HepG2 (cell line): ENCODE data around the gene CDRT4. TPM values are rescaled to one million over a fixed set of nuclear protein-coding genes. Genes with fewer than 3 reads are reported as not detected.

ENCODE experiments used
- ATAC-seq: fragments of 200-7000 bp; cut with Tn5 transposase; 3 replicates; pipeline ENCODE4 v1.9.1; 2020; ENCODE audit warnings: mild to moderate bottlenecking, moderate library complexity
- BruUV-seq: library from RNA; stranded (reverse); fragments of 400-500 nt; replicated peaks from 2 replicates; lab custom pipeline; 2021; lab: Mats Ljungman, UMichigan
- CTCF ChIA-PET: fragments of 300-600 bp; formaldehyde crosslinking; extraction: SDS; loops from one replicate; lab custom pipeline; 2021; ENCODE audit warnings: low total read pairs, inconsistent platforms, low intra/inter-chr PET ratio; lab: Yijun Ruan, JAX
- POLR2A ChIA-PET: fragments of 350-600 bp; sonication (Branson Sonifier 250); formaldehyde crosslinking; loops from one replicate; lab custom pipeline; 2020; ENCODE audit warnings: antibody characterized with exemption, inconsistent platforms; lab: Yijun Ruan, JAX
- DNase-seq: peaks from one replicate; pipeline ENCODE4 v3.0.0-alpha.2; 2015; ENCODE audit warnings: low spot score
- FAIRE-seq: peaks from 3 replicates; lab custom pipeline; 2011; peaks lifted over from hg19 to GRCh38; lab: Jason Lieb, UNC
- H2AFZ ChIP-seq: one replicate; pipeline ENCODE4 v1.6.1; 2011; ENCODE audit warnings: low read length, inconsistent platforms
- H3K27ac ChIP-seq: fragments of 300-600 bp; 3 replicates; pipeline ENCODE4 v1.8.0; 2011; ENCODE audit warnings: mixed run types, mild to moderate bottlenecking, mixed read lengths, low read length, inconsistent platforms; ENCODE audit not compliant: insufficient read depth; ENCODE audit errors: extremely low read length
- H3K27me3 ChIP-seq, 2 experiments: fragments of 200-600 bp in 1 of 2; 2 replicates in 1 of 2; 3 replicates in 1 of 2; pipeline versions ENCODE4 v1.6.0 to v1.8.0; 2011; ENCODE audit warnings: low read length in 2 of 2, mild to moderate bottlenecking in 2 of 2, moderate library complexity in 2 of 2, inconsistent platforms in 1 of 2; ENCODE audit not compliant: insufficient read depth in 2 of 2, control insufficient read depth in 1 of 2
- H3K36me3 ChIP-seq, 2 experiments: fragments of 200-600 bp in 1 of 2; replicated peaks in 1 of 2; 2 replicates in 1 of 2; 3 replicates in 1 of 2; pipeline versions ENCODE4 v1.5.1 to v1.8.0; 2011; ENCODE audit warnings: low read length in 2 of 2, inconsistent platforms in 1 of 2; ENCODE audit not compliant: insufficient read depth in 2 of 2, control insufficient read depth in 1 of 2
- H3K4me1 ChIP-seq: 2 replicates; pipeline ENCODE4 v1.5.1; 2012; ENCODE audit warnings: low read length, inconsistent platforms; ENCODE audit not compliant: insufficient read depth
- H3K4me2 ChIP-seq: 2 replicates; pipeline ENCODE4 v1.6.0; 2011; ENCODE audit warnings: low read depth, low read length, inconsistent platforms
- H3K4me3 ChIP-seq, 3 experiments: fragments of 200-600 bp in 1 of 3; sonication (generic), shearing (Covaris generic) in 1 of 3; replicated peaks in 1 of 3; 2 replicates each; pipeline ENCODE4 v1.5.1; 2011 to 2016; ENCODE audit warnings: low read length in 3 of 3, inconsistent platforms in 2 of 3, low read depth in 2 of 3, mild to moderate bottlenecking in 2 of 3, control low read depth in 1 of 3, mixed read lengths in 1 of 3; ENCODE audit not compliant: insufficient read depth in 1 of 3
- H3K79me2 ChIP-seq: one replicate; pipeline ENCODE4 v1.6.1; 2011; ENCODE audit warnings: low read length, inconsistent platforms; ENCODE audit not compliant: insufficient read depth
- H3K9ac ChIP-seq: 2 replicates; pipeline ENCODE4 v1.6.0; 2011; ENCODE audit warnings: mild to moderate bottlenecking, low read depth, low read length, inconsistent platforms; ENCODE audit not compliant: insufficient read depth
- H3K9me3 ChIP-seq: 2 replicates; pipeline ENCODE4 v1.5.1; 2012; ENCODE audit warnings: mild to moderate bottlenecking, low read length
- H4K20me1 ChIP-seq: 2 replicates; pipeline ENCODE4 v1.6.0; 2011; ENCODE audit warnings: inconsistent platforms, mild to moderate bottlenecking, low read length, moderate library complexity; ENCODE audit not compliant: insufficient read depth
- BCLAF1 ChIP-seq: fragments of 450-650 bp; IDR thresholded peaks from 2 replicates; pipeline ENCODE4 v1.6.1; 2017; ENCODE audit warnings: mild to moderate bottlenecking
- FLYWCH1 ChIP-seq: sonication (generic); formaldehyde crosslinking; IDR thresholded peaks from 2 replicates; pipeline ENCODE4 v1.8.1; 2023; ENCODE audit warnings: mild to moderate bottlenecking, missing genetic modification reagents
- PREB ChIP-seq: sonication (generic); formaldehyde crosslinking; IDR thresholded peaks from 2 replicates; pipeline ENCODE4 v1.4.0; 2020; ENCODE audit warnings: missing genetic modification reagents
- THAP8 ChIP-seq: sonication (generic); formaldehyde crosslinking; IDR thresholded peaks from 2 replicates; pipeline ENCODE4 v1.5.1; 2020; ENCODE audit warnings: missing genetic modification reagents, mild to moderate bottlenecking, borderline replicate concordance
- ZNF142 ChIP-seq: sonication (generic); formaldehyde crosslinking; IDR thresholded peaks from 2 replicates; pipeline ENCODE4 v1.4.0; 2020; ENCODE audit warnings: missing genetic modification reagents
- WGBS: methylation state at CpG from one replicate; pipeline ENCODE4 v1.1.6; 2017; ENCODE audit warnings: low lambda C conversion rate; 5-methylcytosine and 5-hydroxymethylcytosine counted together
- in situ Hi-C: cut with HindIII; loops from 2 replicates; pipeline ENCODE4 v1.10.0; 2017; ENCODE audit warnings: low pct_unique_long_range_greater_than_20kb; ENCODE audit not compliant: extremely low pct_ligation_motif_present
- intact Hi-C: fragments of 100-400 bp; cut with micrococcal nuclease; formaldehyde crosslinking; loops from one replicate; pipeline ENCODE4 v1.10.0; 2022; ENCODE audit not compliant: unreplicated experiment
- polyA plus RNA-seq, 8 experiments: library from polyadenylated mRNA; depleted of rRNA in 3 of 8; stranded (reverse) in 7 of 8; unstranded in 1 of 8; fragments of >200 nt; fragmentation: Illumina TruSeq in 4 of 8; extraction: Trizol in 4 of 8; gene quantifications; 2 replicates each; pipeline versions ENCODE4 v1.2.1 to v1.2.3, GENCODE V29; 2011 to 2016; ENCODE audit warnings: low read depth in 4 of 8, missing spikeins in 1 of 8, mixed read lengths in 1 of 8; ENCODE audit not compliant: insufficient read depth in 1 of 8
- total RNA-seq, 5 experiments: library from RNA; depleted of rRNA; stranded (reverse); fragments of >200 nt; fragmentation: Illumina TruSeq; extraction: Trizol; gene quantifications; 2 replicates each; pipeline ENCODE4 v1.2.3, GENCODE V29; 2016; ENCODE audit warnings: low read depth in 1 of 5

CDRT4 gene
- total and polyA plus RNA-seq, 2 of the 13 experiments (the other 11 are each of a cell fraction or from before 2014, with no cell fraction given): 5.8 to 12.1 TPM

GRCh38 chr17:15512071-15512709 is 44.8 kb upstream of the CDRT4 start:
- Histone ChIP-seq H4K20me1 (peaks cover 2% of the 10 kb centered on the region; the same call in 1 of the 2 replicates), H3K27me3 (no peaks in the 10 kb centered on the region), H3K9me3 (no peaks in the 10 kb centered on the region), H3K4me1 (peaks cover 16% of the 10 kb centered on the region), H3K36me3 (peaks cover 14 to 68% of the 10 kb centered on the region in 2 experiments), H3K4me2 (no peak overlapping the region), H3K27ac (no peak overlapping the region), H3K4me3 (no peak overlapping the region), H3K79me2 (no peaks in the 10 kb centered on the region), H3K9ac (no peak overlapping the region), H2AFZ (no peak overlapping the region)
- CTCF ChIA-PET: no interaction called here
- TF ChIP-seq BCLAF1: no peak
- no peak for TF ChIP-seq THAP8
- no peak for TF ChIP-seq FLYWCH1
- TF ChIP-seq ZNF142 (CRISPR knock-in tag): no peak
- no peak for TF ChIP-seq PREB (CRISPR knock-in tag)
- in situ Hi-C loops: no loop called here
- FAIRE-seq: no peak
- DNase-seq: no peak
- POLR2A ChIA-PET: no interaction called here
- intact Hi-C loops: no loop called here
- WGBS: 96% methylated on average over 4 of the region's 4 CpGs
- ATAC-seq: no peak
- no TSS peak for BruUV-seq
